Left lung (tissue), 10 donors: ENCODE measurements around the gene PTPN22. TPM values are rescaled to one million over a fixed set of nuclear protein-coding genes. Genes with fewer than 3 reads are reported as not detected.

ENCODE experiments used
- ATAC-seq: fragments of 200-7000 bp; cut with Tn5 transposase; one replicate; pipeline ENCODE4 v1.9.1; 2020; ENCODE audit warnings: moderate library complexity
- DNase-seq, 4 donors: peaks; one replicate each; pipeline ENCODE4 v3.0.0-alpha.2; 2013 to 2020
- H3K27ac ChIP-seq, 2 donors: fragments of 200-600 bp; sonication (generic) in 1 of 2; one replicate each; pipeline versions ENCODE4 v1.5.0 to v1.8.0; 2020 to 2021
- H3K27me3 ChIP-seq, 2 donors: fragments of 200-600 bp; sonication (generic) in 1 of 2; one replicate each; pipeline versions ENCODE4 v1.5.0 to v1.8.0; 2020 to 2021
- H3K36me3 ChIP-seq, 2 donors: fragments of 200-600 bp; sonication (generic) in 1 of 2; one replicate each; pipeline versions ENCODE4 v1.5.0 to v1.8.0; 2020 to 2021
- H3K4me1 ChIP-seq, 2 donors: fragments of 200-600 bp; one replicate each; pipeline ENCODE4 v1.8.0; 2021
- H3K4me3 ChIP-seq, 2 donors: fragments of 200-600 bp; sonication (generic) in 1 of 2; one replicate each; pipeline versions ENCODE4 v1.5.0 to v1.8.0; 2020 to 2021; ENCODE audit warnings: mild to moderate bottlenecking in 1 of 2
- H3K9me3 ChIP-seq, 2 donors: fragments of 200-600 bp; sonication (generic) in 1 of 2; one replicate each; pipeline versions ENCODE4 v1.5.0 to v1.8.0; 2020 to 2021
- intact Hi-C, 2 donors: fragments of 100-400 bp; cut with DNase I; formaldehyde crosslinking; loops; one replicate each; pipeline versions ENCODE4 v1.11.2 to v1.14.2; 2022
- polyA plus RNA-seq, 6 donors: library from polyadenylated mRNA; unstranded; fragments of 120-200 nt; gene quantifications; one replicate each; pipeline ENCODE4 v1.2.1, GENCODE V29; 2013; ENCODE audit not compliant: insufficient read length in 6 of 6
- total RNA-seq, 2 donors: library from RNA; stranded (reverse); fragmentation: NEBNext Ultra II Directional; extraction: Animal tissue kit (Norgen Biotek cat#: 25700); gene quantifications; one replicate each; pipeline ENCODE4 v1.2.1, GENCODE V29; 2021
- TF ChIP-seq, protein P1 (sequence below), 2 donors: fragments of 200-600 bp; sonication (generic) in 1 of 2; IDR thresholded peaks; one replicate each; pipeline versions ENCODE4 v1.5.0 to v1.8.0; 2021; ENCODE audit warnings: antibody characterized with exemption in 2 of 2
- donor health status: DM: no; HTN: yes; CAD: no.
- donor health status: DM: no; HTN: no; CAD: no.

PTPN22 gene
- total and polyA plus RNA-seq, 8 donors, result 0.62 to 10.0 (median 0.93) TPM

DNA sequence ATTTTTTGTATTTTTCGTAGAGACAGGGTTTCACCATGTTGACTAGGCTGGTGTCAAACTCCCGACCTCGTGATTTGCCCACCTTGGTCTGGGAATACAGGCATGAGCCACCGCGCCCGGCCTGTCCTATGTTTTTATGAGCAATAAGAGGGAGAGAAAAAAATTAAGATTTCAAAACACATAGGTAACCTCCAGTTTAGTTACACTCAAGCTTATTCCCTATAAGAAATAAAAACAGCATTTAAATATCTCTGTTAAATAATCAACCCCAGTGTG lies 66.3 kb downstream of the PTPN22 start:
- no peaks in the 10 kb centered on the region for H3K27me3 ChIP-seq
- TF ChIP-seq, protein P1, sequence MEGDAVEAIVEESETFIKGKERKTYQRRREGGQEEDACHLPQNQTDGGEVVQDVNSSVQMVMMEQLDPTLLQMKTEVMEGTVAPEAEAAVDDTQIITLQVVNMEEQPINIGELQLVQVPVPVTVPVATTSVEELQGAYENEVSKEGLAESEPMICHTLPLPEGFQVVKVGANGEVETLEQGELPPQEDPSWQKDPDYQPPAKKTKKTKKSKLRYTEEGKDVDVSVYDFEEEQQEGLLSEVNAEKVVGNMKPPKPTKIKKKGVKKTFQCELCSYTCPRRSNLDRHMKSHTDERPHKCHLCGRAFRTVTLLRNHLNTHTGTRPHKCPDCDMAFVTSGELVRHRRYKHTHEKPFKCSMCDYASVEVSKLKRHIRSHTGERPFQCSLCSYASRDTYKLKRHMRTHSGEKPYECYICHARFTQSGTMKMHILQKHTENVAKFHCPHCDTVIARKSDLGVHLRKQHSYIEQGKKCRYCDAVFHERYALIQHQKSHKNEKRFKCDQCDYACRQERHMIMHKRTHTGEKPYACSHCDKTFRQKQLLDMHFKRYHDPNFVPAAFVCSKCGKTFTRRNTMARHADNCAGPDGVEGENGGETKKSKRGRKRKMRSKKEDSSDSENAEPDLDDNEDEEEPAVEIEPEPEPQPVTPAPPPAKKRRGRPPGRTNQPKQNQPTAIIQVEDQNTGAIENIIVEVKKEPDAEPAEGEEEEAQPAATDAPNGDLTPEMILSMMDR (IDR thresholded peaks at IDR 0.05), result no peak
- no peaks in the 10 kb centered on the region for H3K36me3 ChIP-seq
- peaks cover 22 to 85% of the 10 kb centered on the region in 2 donors for H3K4me1 ChIP-seq
- ATAC-seq, result no peak
- DNase-seq, result no peak
- H3K9me3 ChIP-seq, result no peaks in the 10 kb centered on the region
- H3K27ac ChIP-seq, result peak overlapping the region; percentile 16 to 61
- peak overlapping the region in 1 of 2 donors; percentile 13 for H3K4me3 ChIP-seq
- intact Hi-C loops, result no loop called here

DNA sequence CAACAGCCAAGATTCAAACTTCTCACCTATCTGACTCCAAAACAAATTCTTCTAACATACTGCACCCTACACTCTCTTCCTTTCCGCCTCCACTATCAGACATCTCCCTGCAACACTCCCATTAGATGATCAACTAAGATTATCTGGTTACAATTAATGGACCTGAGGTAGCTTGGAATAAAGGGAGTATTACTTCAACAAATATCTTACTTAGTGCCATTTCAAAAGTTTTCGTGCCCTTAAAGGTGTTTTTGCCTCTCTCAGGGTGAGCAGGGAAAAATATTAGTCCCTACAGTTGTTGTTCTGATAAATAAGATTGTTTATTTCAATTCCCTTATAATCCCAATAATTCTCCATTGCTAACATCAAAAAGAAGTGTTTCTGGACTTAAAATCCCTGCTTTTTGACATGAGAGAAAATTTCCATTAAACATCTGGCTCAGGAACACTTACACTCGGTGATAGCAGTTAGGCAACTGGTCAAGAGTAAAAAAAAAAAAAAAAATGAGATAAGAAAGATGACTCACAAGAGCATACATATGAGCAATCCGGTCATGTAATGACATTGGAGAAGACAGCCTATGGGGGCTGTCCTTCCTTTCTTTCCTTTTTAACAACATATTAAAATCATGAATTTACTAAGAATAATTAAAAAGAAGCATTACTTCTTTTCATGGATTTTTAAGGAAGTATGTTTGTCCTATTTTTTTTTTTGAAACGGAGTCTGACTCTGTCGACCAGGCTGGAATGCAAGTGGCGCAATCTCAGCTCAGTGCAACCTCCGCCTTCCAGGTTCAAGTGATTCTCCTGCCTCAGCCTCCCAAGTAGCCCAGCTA lies 66.9 kb downstream of the PTPN22 start:
- ATAC-seq, result peak; percentile 79
- peak in 1 of 4 donors; percentile 55 for DNase-seq
- Histone ChIP-seq H3K27ac (peak overlapping the region; percentile 16 to 61), H3K4me3 (peak overlapping the region in 1 of 2 donors; percentile 13), H3K9me3 (no peaks in the 10 kb centered on the region), H3K4me1 (peaks cover 22 to 85% of the 10 kb centered on the region in 2 donors), H3K27me3 (no peaks in the 10 kb centered on the region), H3K36me3 (no peaks in the 10 kb centered on the region)
- intact Hi-C loops, result no loop called here
- TF ChIP-seq, protein P1 (IDR thresholded peaks at IDR 0.05), result no peak

DNA sequence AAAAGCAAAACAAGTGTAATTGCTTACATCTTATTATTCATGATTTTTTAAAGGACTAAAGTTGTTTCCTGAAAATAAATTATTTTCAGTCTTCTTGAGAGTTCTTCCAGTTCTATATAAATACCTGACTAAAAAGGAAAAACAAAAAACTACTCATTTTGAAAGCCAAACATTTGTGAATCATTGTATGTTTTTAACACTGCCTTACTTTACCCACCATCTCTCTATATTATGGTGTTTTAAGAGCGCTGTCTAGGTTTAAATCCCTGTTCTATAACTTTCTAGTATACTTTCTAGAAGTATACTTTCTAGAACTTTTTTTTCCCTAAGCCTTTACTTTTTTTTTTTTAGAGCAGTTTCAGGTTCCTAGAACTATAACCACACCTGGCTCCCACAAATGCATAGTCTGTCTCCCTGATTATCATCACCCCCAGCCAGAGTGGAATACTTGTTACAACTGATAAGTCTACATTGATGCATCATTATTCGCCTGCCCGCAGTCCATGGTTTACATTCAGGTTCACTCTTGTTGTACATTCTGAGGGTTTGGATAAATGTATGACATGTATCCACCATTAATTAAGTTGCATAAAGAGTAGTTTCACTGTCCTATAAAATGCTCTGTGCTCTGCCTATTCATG lies 69.0 kb downstream of the PTPN22 start:
- Histone ChIP-seq H3K4me3 (no peak overlapping the region), H3K27ac (no peak overlapping the region), H3K4me1 (peaks cover 12 to 74% of the 10 kb centered on the region in 2 donors), H3K9me3 (no peaks in the 10 kb centered on the region), H3K27me3 (no peaks in the 10 kb centered on the region), H3K36me3 (peaks cover 0 to 3% of the 10 kb centered on the region in 2 donors)
- TF ChIP-seq, protein P1 (IDR thresholded peaks at IDR 0.05), result no peak
- intact Hi-C loops, result no loop called here
- no peak for DNase-seq
- ATAC-seq, result no peak

DNA sequence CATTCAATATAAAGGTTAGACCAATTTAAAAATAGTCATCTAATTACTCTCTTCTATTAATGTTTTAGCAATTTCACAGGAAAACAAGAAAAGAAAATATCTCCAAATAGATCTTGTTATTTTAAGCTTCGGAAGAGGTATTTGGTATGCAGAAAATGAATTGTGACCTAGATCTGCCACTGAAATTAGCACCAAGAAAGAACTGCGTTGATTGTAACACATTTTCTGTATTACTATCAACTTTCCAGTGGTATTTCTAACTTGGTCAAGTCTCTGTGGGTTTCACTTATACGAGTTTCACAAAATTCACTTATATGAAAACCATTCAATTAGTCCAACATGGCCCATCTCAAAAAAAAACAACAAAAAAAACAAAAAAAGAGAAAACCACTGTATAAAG lies 71.0 kb downstream of the PTPN22 start:
- no peak for ATAC-seq
- Histone ChIP-seq H3K36me3 (peaks cover 0 to 23% of the 10 kb centered on the region in 2 donors), H3K9me3 (no peaks in the 10 kb centered on the region), H3K27me3 (no peaks in the 10 kb centered on the region), H3K4me3 (no peak overlapping the region), H3K27ac (no peak overlapping the region), H3K4me1 (peaks cover 12 to 62% of the 10 kb centered on the region in 2 donors)
- intact Hi-C loops, result no loop called here
- DNase-seq, result no peak
- TF ChIP-seq, protein P1 (IDR thresholded peaks at IDR 0.05), result no peak

DNA sequence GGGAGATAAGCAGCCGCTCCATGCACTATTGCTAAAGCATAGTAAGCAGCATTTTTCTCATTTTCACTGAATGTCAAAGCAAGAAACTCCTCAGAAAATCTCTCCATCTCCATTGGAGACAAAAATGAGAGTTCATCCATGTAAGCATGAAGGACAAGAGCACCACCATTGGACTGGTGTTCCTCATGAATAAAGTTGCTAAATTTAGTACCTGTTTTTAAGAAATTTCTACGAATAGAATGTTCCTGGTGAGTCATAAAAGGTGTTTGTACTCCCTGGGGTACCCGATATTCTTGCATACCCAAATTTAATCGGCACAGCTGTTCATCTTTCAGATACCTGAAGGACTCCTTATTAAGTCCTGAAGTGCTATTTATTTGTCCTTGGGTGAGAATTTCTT lies 74.0 kb downstream of the PTPN22 start:
- TF ChIP-seq, protein P1 (IDR thresholded peaks at IDR 0.05), result no peak
- DNase-seq, result no peak

More for the DNA sequence above, 74.0 kb downstream of the PTPN22 start:
- H3K36me3 ChIP-seq, result peaks cover 0 to 23% of the 10 kb centered on the region in 2 donors
- no peak overlapping the region for H3K4me3 ChIP-seq
- H3K27ac ChIP-seq, result no peak overlapping the region
- intact Hi-C loops, result no loop called here
- no peaks in the 10 kb centered on the region for H3K9me3 ChIP-seq
- no peaks in the 10 kb centered on the region for H3K27me3 ChIP-seq
- no peak for ATAC-seq
- peaks cover 7 to 54% of the 10 kb centered on the region in 2 donors for H3K4me1 ChIP-seq
